Thoracic aorta (tissue), 2 donors: ENCODE measurements around the gene NARS2. TPM values are rescaled to one million over a fixed set of nuclear protein-coding genes. Genes with fewer than 3 reads are reported as not detected.

Experiments
- ATAC-seq: fragments of 150-250 bp; one replicate; pipeline ENCODE4 v1.8.0; 2017; ENCODE audit warnings: low read depth; ENCODE audit not compliant: insufficient number of reproducible peaks, low FRiP score
- DNase-seq: peaks from one replicate; pipeline ENCODE4 v3.0.0-alpha.2; 2020; ENCODE audit warnings: low spot score
- H3K27ac ChIP-seq, 2 donors: fragments of 200-600 bp; sonication (generic); 1 replicate in 1 of 2; 2 replicates in 1 of 2; pipeline ENCODE4 v1.5.1; 2016; ENCODE audit warnings: mild to moderate bottlenecking in 2 of 2, moderate library complexity in 2 of 2
- H3K27me3 ChIP-seq: fragments of 200-600 bp; sonication (generic); replicated peaks from 2 replicates; pipeline ENCODE4 v1.6.0; 2016; ENCODE audit warnings: mild to moderate bottlenecking; ENCODE audit not compliant: insufficient read depth
- H3K36me3 ChIP-seq: fragments of 200-600 bp; sonication (generic); one replicate; pipeline ENCODE4 v1.5.1; 2016
- H3K4me1 ChIP-seq, 2 donors: fragments of 200-600 bp; sonication (generic); 1 replicate in 1 of 2; 2 replicates in 1 of 2; pipeline versions ENCODE4 v1.5.1 to v1.6.0; 2016; ENCODE audit warnings: low read depth in 2 of 2, mild to moderate bottlenecking in 1 of 2; ENCODE audit not compliant: control insufficient read depth in 1 of 2
- H3K4me3 ChIP-seq: fragments of 200-600 bp; sonication (generic); 2 replicates; pipeline ENCODE4 v1.5.1; 2016; ENCODE audit warnings: mild to moderate bottlenecking
- H3K9me3 ChIP-seq: fragments of 200-600 bp; sonication (generic); 2 replicates; pipeline ENCODE4 v1.5.1; 2016
- total RNA-seq, 2 donors: library from RNA; depleted of rRNA; stranded (reverse); fragments of >200 nt; gene quantifications; one replicate each; pipeline versions ENCODE4 v1.1.0 to v1.2.3, GENCODE V29; 2016
- TF ChIP-seq, protein P1 (sequence below): fragments of 200-600 bp; sonication (generic); IDR thresholded peaks from one replicate; pipeline ENCODE4 v1.5.1; 2019; ENCODE audit warnings: antibody characterized with exemption

NARS2 gene
- total RNA-seq, 2 donors from 2014 or later = 5.6 to 9.2 TPM

DNA sequence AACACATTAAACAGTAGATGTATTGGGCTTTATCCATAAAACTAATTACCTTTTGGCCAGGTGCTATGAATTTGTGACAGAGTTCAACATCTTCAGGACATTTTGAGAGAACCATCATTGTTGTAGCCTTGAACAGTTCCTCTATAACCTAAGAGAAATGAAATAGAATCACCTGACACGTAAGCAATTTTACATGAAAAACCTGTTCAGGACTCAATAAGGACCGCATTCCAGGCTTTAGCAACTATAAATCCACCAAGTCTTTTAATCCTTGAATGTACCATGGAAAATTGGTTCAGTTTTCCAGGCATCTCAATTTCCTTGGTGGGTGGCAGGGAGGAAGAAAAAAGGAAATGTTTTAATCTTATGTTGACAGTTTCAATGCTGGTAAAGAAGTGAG lies 96.1 kb downstream of the NARS2 start:
- no peaks in the 10 kb centered on the region for H3K27me3 ChIP-seq
- H3K4me3 ChIP-seq = no peak overlapping the region
- ATAC-seq (no peak), DNase-seq (no peak)
- no peaks in the 10 kb centered on the region for H3K9me3 ChIP-seq
- H3K4me1 ChIP-seq = no peaks in the 10 kb centered on the region
- H3K36me3 ChIP-seq = no peaks in the 10 kb centered on the region
- TF ChIP-seq, protein P1, sequence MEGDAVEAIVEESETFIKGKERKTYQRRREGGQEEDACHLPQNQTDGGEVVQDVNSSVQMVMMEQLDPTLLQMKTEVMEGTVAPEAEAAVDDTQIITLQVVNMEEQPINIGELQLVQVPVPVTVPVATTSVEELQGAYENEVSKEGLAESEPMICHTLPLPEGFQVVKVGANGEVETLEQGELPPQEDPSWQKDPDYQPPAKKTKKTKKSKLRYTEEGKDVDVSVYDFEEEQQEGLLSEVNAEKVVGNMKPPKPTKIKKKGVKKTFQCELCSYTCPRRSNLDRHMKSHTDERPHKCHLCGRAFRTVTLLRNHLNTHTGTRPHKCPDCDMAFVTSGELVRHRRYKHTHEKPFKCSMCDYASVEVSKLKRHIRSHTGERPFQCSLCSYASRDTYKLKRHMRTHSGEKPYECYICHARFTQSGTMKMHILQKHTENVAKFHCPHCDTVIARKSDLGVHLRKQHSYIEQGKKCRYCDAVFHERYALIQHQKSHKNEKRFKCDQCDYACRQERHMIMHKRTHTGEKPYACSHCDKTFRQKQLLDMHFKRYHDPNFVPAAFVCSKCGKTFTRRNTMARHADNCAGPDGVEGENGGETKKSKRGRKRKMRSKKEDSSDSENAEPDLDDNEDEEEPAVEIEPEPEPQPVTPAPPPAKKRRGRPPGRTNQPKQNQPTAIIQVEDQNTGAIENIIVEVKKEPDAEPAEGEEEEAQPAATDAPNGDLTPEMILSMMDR = no peak
- H3K27ac ChIP-seq = no peak overlapping the region

DNA sequence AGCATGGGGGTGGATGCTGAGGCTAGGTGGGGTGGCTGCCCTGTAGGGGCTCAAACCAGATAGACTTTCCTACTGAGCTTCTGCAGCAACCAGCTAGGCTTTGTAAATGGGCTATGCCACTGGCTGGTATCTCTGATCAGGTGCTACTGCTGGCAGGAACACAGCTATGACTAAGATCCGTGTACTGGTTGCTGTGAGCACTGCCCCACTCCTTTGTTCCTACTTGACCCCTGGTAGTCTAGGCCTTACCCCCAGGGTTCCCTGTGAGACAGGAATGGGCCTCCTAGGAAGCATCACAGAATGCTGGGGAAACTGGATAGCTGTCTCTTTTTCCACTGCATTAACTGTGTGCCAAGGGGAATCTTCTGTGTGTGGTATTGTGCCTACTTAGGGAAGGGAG lies 98.6 kb downstream of the NARS2 start:
- ATAC-seq = no peak
- H3K27me3 ChIP-seq = no peaks in the 10 kb centered on the region
- H3K4me1 ChIP-seq = no peaks in the 10 kb centered on the region
- no peaks in the 10 kb centered on the region for H3K36me3 ChIP-seq
- H3K9me3 ChIP-seq = no peaks in the 10 kb centered on the region
- H3K4me3 ChIP-seq = no peak overlapping the region
- DNase-seq = no peak
- TF ChIP-seq, protein P1 = no peak
- no peak overlapping the region for H3K27ac ChIP-seq

DNA sequence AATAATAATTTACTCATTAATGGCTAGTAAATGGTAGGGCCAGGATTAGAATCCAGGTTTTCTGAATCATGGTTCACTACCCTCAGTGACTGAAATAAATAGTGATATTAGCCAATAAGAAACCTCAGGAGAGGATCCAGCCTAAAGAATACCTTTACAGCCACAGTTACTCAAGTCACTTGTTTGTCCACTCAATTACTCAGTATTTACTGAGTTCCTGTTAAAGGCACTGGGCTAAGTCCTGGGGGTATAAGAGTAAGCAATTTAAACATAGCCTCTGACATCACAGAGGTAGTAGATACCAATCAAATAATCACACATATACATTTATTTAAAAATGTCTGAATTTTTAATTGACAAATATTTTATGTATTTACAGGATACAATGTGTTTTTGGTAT lies 100.2 kb downstream of the NARS2 start:
- Histone ChIP-seq H3K27ac (no peak overlapping the region), H3K9me3 (no peaks in the 10 kb centered on the region), H3K4me3 (no peak overlapping the region), H3K27me3 (no peaks in the 10 kb centered on the region), H3K4me1 (no peaks in the 10 kb centered on the region), H3K36me3 (no peaks in the 10 kb centered on the region)
- ATAC-seq = no peak
- TF ChIP-seq, protein P1 = no peak
- DNase-seq = no peak

DNA sequence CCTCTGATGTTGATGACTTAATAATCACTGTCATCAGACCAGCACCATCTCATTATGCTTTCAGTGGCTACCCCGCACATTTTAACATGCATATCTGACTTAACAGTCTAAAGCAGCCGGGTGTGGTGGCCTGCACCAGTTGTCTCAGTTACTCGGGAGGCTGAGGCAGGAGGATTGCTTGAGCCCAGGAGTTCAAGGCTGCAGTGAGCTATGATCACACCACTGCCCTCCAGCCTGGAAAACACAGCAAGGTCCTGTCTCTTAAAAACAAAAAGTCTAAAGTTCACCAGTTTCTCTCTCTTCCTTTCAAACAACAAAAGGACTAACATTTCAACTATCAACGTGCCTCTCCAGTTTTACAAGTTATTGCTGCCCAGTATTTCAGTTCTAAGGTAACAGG lies 101.8 kb downstream of the NARS2 start:
- TF ChIP-seq, protein P1 = no peak
- Histone ChIP-seq H3K4me3 (no peak overlapping the region), H3K27ac (no peak overlapping the region), H3K9me3 (no peaks in the 10 kb centered on the region), H3K4me1 (no peaks in the 10 kb centered on the region), H3K36me3 (no peaks in the 10 kb centered on the region), H3K27me3 (no peaks in the 10 kb centered on the region)
- ATAC-seq (no peak), DNase-seq (no peak)

DNA sequence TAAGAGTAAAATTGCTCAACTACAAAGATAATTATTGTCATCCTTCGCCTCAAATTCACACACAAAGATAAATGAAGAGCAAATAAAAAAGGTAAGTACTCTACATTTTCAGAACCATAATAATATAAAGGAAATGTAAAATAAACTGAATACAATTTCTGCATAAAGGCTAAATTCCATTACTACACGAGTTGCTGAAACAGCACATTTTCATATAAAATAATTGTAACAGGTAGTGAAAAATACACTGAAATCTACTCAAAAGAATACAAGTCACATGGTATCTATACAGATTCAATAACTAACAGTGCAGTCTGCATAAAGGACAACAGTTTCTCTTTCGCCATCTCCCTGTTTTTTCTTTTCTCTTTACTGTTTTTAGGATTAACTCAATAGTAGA lies 102.3 kb downstream of the NARS2 start:
- ATAC-seq = no peak
- TF ChIP-seq, protein P1 = no peak

More for the DNA sequence above, 102.3 kb downstream of the NARS2 start:
- Histone ChIP-seq H3K36me3 (no peaks in the 10 kb centered on the region), H3K27me3 (no peaks in the 10 kb centered on the region), H3K9me3 (no peaks in the 10 kb centered on the region), H3K4me1 (no peaks in the 10 kb centered on the region), H3K4me3 (no peak overlapping the region), H3K27ac (no peak overlapping the region)
- DNase-seq = no peak
